Activated CD8-positive, alpha-beta T cell treated with anti-CD3 and anti-CD28 coated beads for 36 hours (primary cell): ENCODE results near the gene CARHSP1. TPM values are rescaled to one million over a fixed set of nuclear protein-coding genes. Genes with fewer than 3 reads are reported as not detected.

Source experiments
- ATAC-seq: fragments of 200-7000 bp; cut with Tn5 transposase; one replicate; pipeline ENCODE4 v1.10.0; 2021; ENCODE audit warnings: mild to moderate bottlenecking, moderate library complexity
- CTCF ChIA-PET: fragments of 350-600 bp; sonication (Branson Sonifier 250); formaldehyde crosslinking; loops from one replicate; lab custom pipeline; 2021; ENCODE audit warnings: antibody characterized with exemption; lab: Charles Lee
- POLR2A ChIA-PET: fragments of 350-600 bp; sonication (Branson Sonifier 250); formaldehyde crosslinking; loops from one replicate; lab custom pipeline; 2021; ENCODE audit warnings: antibody characterized with exemption; lab: Charles Lee
- DNase-seq: peaks from one replicate; pipeline ENCODE4 v3.0.0-alpha.2; 2020
- H3K27ac Mint-ChIP-seq: one replicate; pipeline ENCODE4 v1.8.0; 2021; ENCODE audit warnings: mild to moderate bottlenecking, mixed read lengths
- H3K27me3 Mint-ChIP-seq: one replicate; pipeline ENCODE4 v1.8.0; 2021; ENCODE audit warnings: mixed read lengths
- H3K36me3 Mint-ChIP-seq: one replicate; pipeline ENCODE4 v1.8.0; 2021; ENCODE audit warnings: low read depth, mixed read lengths
- H3K4me1 Mint-ChIP-seq: one replicate; pipeline ENCODE4 v1.8.0; 2021; ENCODE audit warnings: low read depth, mixed read lengths
- H3K4me3 Mint-ChIP-seq: one replicate; pipeline ENCODE4 v1.8.0; 2021; ENCODE audit warnings: mild to moderate bottlenecking, moderate library complexity, mixed read lengths
- H3K9me3 Mint-ChIP-seq: one replicate; pipeline ENCODE4 v1.8.0; 2021; ENCODE audit warnings: mixed read lengths
- intact Hi-C: fragments of 100-400 bp; cut with micrococcal nuclease; formaldehyde crosslinking; loops from one replicate; pipeline ENCODE4 v1.10.0; 2022
- total RNA-seq, 2 experiments: library from RNA; stranded (reverse); gene quantifications; one replicate each; pipeline ENCODE4 v1.2.3, GENCODE V29; 2021
- TF ChIP-seq, protein P1 (sequence below): fragments of 200-600 bp; IDR thresholded peaks from one replicate; pipeline ENCODE4 v1.8.0; 2022; ENCODE audit warnings: antibody characterized with exemption, mild to moderate bottlenecking

Gene CARHSP1
- total RNA-seq, 2 experiments from 2014 or later, result 63.9 to 72.6 TPM

DNA sequence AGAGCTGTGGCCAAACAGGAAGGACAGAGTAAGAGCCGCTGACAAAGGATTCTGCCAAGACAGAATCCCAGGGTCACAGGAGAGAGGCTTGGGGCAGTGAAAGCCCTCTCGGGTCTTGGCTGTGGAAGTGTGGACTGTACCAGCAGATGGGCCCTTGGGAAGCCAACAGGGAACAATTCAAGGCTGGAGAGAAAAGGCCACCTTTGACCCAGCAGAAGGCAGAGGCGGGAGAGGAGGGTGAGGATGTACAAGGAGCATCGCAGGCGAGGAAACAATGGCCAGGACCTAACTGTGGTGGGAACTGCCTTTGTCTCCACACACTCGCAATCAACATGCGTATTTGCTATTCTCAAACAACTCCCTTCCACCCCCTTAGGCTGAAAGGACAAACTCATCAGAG, 15.7 kb downstream of the CARHSP1 start:
- H3K9me3 Mint-ChIP-seq, result no peaks in the 10 kb centered on the region
- peaks cover 39% of the 10 kb centered on the region for H3K4me1 Mint-ChIP-seq
- ATAC-seq (no peak), DNase-seq (no peak)
- H3K36me3 Mint-ChIP-seq, result peaks cover 58% of the 10 kb centered on the region
- POLR2A ChIA-PET, result interaction anchor here (0.6 to 9.0 kb wide), 2 partner anchors 13 to 400 kb away, joined by 3 to 99 read pairs; partner anchors contain the start of gene CARHSP1
- no peak overlapping the region for H3K4me3 Mint-ChIP-seq
- H3K27ac Mint-ChIP-seq, result peak overlapping the region; percentile 55
- H3K27me3 Mint-ChIP-seq, result no peaks in the 10 kb centered on the region
- intact Hi-C loops, result no loop called here
- CTCF ChIA-PET, result interaction anchor here (1.6 kb wide), 1 partner anchor 27 kb away, joined by 7 read pairs; no protein-coding TSS in a partner anchor
- TF ChIP-seq, protein P1, sequence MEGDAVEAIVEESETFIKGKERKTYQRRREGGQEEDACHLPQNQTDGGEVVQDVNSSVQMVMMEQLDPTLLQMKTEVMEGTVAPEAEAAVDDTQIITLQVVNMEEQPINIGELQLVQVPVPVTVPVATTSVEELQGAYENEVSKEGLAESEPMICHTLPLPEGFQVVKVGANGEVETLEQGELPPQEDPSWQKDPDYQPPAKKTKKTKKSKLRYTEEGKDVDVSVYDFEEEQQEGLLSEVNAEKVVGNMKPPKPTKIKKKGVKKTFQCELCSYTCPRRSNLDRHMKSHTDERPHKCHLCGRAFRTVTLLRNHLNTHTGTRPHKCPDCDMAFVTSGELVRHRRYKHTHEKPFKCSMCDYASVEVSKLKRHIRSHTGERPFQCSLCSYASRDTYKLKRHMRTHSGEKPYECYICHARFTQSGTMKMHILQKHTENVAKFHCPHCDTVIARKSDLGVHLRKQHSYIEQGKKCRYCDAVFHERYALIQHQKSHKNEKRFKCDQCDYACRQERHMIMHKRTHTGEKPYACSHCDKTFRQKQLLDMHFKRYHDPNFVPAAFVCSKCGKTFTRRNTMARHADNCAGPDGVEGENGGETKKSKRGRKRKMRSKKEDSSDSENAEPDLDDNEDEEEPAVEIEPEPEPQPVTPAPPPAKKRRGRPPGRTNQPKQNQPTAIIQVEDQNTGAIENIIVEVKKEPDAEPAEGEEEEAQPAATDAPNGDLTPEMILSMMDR, result no peak

DNA sequence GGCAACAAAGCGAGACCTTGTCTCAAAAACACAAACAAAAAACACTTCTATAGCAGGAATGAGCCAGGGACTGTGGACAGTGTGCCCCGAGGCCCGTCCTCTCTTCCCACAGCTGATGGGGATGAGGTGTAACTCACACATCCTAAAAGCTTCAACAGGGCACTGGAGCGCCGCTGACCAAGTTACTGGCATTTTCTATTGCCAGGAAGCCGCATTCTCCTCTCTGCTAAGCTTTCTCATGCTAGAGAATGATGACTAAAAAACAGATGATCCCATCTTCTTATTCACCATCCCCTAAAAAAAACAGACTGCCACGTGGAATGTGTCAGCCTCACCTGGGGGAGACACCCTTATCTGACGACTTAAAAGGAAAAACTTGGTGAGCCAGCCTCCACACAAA, 16.3 kb downstream of the CARHSP1 start:
- Mint-ChIP-seq H3K27me3 (no peaks in the 10 kb centered on the region), H3K4me1 (peaks cover 37% of the 10 kb centered on the region), H3K27ac (peak overlapping the region; percentile 55), H3K36me3 (peaks cover 54% of the 10 kb centered on the region), H3K9me3 (no peaks in the 10 kb centered on the region), H3K4me3 (no peak overlapping the region)
- intact Hi-C loops, result no loop called here
- ChIA-PET POLR2A (interaction anchor here (1.5 to 9.0 kb wide), 2 partner anchors 14 to 44 kb away, joined by 3 to 99 read pairs; partner anchors contain the start of gene CARHSP1), CTCF (no interaction called here)
- TF ChIP-seq, protein P1, result no peak
- no peak for ATAC-seq
- DNase-seq, result no peak

- DNase-seq (no peak), ATAC-seq (no peak)
- Mint-ChIP-seq H3K4me1 (peaks cover 35% of the 10 kb centered on the region), H3K4me3 (no peak overlapping the region), H3K9me3 (no peaks in the 10 kb centered on the region), H3K27me3 (no peaks in the 10 kb centered on the region), H3K27ac (peak overlapping the region; percentile 23), H3K36me3 (peaks cover 52% of the 10 kb centered on the region)
- TF ChIP-seq, protein P1, result no peak
- intact Hi-C loops, result no loop called here
- POLR2A ChIA-PET, result interaction anchor here (1.5 to 9.0 kb wide), 2 partner anchors 14 to 43 kb away, joined by 3 to 99 read pairs; partner anchors contain the start of gene CARHSP1
- CTCF ChIA-PET, result interaction anchor here (2.1 kb wide), 1 partner anchor 29 kb away, joined by 5 read pairs; no protein-coding TSS in a partner anchor
Observed at GRCh38 chr16:8851761-8852403, 16.9 kb downstream of the CARHSP1 start.

DNA sequence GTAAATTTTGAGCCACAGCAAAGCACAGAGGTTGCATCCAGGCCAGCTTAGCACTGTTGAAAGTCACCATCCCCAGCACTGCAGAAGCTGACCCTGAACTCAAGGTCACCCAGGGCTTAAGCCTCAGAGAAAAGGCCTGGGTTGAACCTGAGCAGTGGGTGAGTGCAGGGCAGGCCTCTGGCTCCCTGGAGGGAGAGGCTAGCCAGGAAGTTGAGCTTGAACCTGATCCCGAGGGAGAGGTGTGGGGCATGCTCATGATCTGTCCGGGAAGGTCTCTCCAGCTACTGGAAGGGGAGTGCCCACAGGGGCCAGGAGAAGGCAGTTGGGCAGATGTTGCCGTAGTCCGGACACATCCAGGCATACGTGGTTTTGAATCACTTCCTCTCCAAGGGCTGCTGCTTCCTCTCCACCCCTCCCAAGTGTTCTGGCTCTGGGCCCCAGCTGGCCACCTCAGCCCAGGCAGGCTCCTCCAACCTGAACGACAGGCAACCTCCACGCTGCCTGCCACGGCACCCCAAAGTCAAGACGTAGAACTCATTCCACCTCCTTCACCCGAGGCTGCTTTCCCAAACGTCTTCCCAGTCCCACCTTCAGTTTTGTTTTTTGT, 18.4 kb downstream of the CARHSP1 start:
- intact Hi-C loops, result no loop called here
- H3K9me3 Mint-ChIP-seq, result no peaks in the 10 kb centered on the region
- ChIA-PET CTCF (interaction anchor here (0.8 to 2.1 kb wide), 2 partner anchors 29 to 30 kb away, joined by 4 to 5 read pairs; no protein-coding TSS in a partner anchor), POLR2A (interaction anchor here (0.6 to 9.0 kb wide), 4 partner anchors 10 to 197 kb away, joined by 3 to 99 read pairs (median 4); partner anchors contain the start of gene CARHSP1)
- peaks cover 24% of the 10 kb centered on the region for H3K4me1 Mint-ChIP-seq
- TF ChIP-seq, protein P1, result no peak
- peaks cover 41% of the 10 kb centered on the region for H3K36me3 Mint-ChIP-seq
- no peak overlapping the region for H3K4me3 Mint-ChIP-seq
- ATAC-seq (peak; percentile 15), DNase-seq (no peak)
- no peaks in the 10 kb centered on the region for H3K27me3 Mint-ChIP-seq
- peak overlapping the region; percentile 87 for H3K27ac Mint-ChIP-seq
